ENCODE results near the gene COA1.
"Not testable (repeated sequence)": the region's sequence is repeated elsewhere in the genome, so short reads cannot be mapped to it uniquely, and the experiment has no call there.

The COA1 gene

DNA sequence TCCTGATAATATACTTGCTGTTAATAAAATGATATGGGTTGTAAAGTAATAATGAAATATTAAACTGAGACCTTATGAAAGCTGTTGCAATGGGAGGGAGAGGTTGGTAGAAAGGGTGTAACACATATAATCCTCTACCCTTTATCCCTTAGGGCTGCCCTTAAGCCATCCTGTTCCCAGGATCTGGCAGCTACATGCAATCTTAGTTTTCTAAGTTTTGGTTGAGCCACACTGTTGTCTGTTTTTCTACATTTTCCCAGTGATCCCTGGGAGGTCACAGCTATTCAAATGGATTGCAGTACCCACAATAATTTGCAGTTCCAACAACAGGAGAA, 6.3 kb downstream of the COA1 start:
- H3K4me3 ChIP-seq (replicated peaks; ENCODE audit: low read depth, low read length): no peak overlapping the region
- no peak for DNase-seq (ENCODE audit: low read depth)
- TF ChIP-seq, protein P1, sequence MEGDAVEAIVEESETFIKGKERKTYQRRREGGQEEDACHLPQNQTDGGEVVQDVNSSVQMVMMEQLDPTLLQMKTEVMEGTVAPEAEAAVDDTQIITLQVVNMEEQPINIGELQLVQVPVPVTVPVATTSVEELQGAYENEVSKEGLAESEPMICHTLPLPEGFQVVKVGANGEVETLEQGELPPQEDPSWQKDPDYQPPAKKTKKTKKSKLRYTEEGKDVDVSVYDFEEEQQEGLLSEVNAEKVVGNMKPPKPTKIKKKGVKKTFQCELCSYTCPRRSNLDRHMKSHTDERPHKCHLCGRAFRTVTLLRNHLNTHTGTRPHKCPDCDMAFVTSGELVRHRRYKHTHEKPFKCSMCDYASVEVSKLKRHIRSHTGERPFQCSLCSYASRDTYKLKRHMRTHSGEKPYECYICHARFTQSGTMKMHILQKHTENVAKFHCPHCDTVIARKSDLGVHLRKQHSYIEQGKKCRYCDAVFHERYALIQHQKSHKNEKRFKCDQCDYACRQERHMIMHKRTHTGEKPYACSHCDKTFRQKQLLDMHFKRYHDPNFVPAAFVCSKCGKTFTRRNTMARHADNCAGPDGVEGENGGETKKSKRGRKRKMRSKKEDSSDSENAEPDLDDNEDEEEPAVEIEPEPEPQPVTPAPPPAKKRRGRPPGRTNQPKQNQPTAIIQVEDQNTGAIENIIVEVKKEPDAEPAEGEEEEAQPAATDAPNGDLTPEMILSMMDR (IDR thresholded peaks at IDR 0.05; ENCODE audit: low read length, missing control alignments): no peak

DNA sequence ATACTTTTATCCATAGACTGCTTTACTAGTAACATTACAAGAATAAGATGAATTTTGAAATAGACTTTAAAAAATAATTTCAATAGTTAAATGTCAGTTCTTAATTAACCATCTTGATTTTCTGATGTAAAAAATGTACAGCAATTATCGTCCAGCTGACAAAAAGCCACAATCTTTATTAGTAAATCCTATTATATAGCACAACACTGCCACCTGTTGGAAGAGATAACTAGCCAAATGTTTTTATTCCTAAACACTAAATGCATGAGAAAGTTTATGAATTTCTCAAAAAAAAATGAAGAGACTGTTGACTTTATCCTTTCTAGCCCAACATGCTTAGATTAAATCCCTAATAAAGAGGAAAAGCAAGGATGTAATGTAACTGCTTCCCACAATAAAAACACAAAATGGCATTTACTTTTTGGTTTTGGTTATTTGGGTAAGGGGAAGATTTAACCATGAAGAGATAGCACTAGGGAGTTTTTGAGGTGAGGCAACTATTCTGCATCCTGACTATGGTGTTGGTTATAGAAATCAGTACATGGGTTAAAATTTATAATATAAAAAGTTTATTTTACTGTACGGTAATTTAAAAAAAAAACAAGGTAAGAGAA, 8.0 kb downstream of the COA1 start:
- TF ChIP-seq, protein P1 (IDR thresholded peaks at IDR 0.05; ENCODE audit: low read length, missing control alignments): peak; percentile 59
- peak; percentile 76 for DNase-seq (ENCODE audit: low read depth)
- H3K4me3 ChIP-seq (replicated peaks; ENCODE audit: low read depth, low read length): no peak overlapping the region

GRCh38 chr7:43716598-43716997, 12.7 kb downstream of the COA1 start:
- DNase-seq (ENCODE audit: low read depth): no peak
- no peak overlapping the region for H3K4me3 ChIP-seq (replicated peaks; ENCODE audit: low read depth, low read length)
- TF ChIP-seq, protein P1 (IDR thresholded peaks at IDR 0.05; ENCODE audit: low read length, missing control alignments): no peak

DNA sequence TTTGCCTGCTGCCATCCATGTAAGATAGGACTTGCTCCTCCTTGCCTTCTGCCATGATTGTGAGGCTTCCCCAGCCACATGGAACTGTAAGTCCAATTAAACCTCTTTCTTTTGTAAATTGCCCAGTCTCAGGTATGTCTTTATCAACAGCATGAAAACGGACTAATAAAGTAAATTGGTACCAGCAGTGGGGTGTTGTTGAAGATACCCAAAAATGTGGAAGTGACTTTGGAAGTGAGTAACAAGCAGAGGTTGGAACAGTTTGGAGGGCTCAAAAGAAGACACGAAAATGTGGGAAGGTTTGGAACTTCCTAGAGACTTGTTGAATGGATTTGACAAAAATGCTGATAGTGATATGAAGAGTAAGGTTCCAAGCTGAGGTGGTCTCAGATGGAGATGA, 13.4 kb downstream of the COA1 start:
- not testable (repeated sequence) for DNase-seq (ENCODE audit: low read depth)

GRCh38 chr7:43711503-43711902, 17.8 kb downstream of the COA1 start:
- TF ChIP-seq, protein P1 (IDR thresholded peaks at IDR 0.05; ENCODE audit: low read length, missing control alignments): no peak
- DNase-seq (ENCODE audit: low read depth): no peak
- H3K4me3 ChIP-seq (replicated peaks; ENCODE audit: low read depth, low read length): no peak overlapping the region

More for the DNA sequence above, 13.4 kb downstream of the COA1 start:
- not testable (repeated sequence) for H3K4me3 ChIP-seq (replicated peaks; ENCODE audit: low read depth, low read length)

GRCh38 chr7:43708055-43708454, 21.3 kb downstream of the COA1 start:
- not testable (repeated sequence) for DNase-seq (ENCODE audit: low read depth); H3K4me3 ChIP-seq (replicated peaks; ENCODE audit: low read depth, low read length)

GRCh38 chr7:43703573-43703972, 25.8 kb downstream of the COA1 start:
- no peak for DNase-seq (ENCODE audit: low read depth)
- TF ChIP-seq, protein P1 (IDR thresholded peaks at IDR 0.05; ENCODE audit: low read length, missing control alignments): no peak

GRCh38 chr7:43702974-43703373, 26.3 kb downstream of the COA1 start:
- no peak overlapping the region for H3K4me3 ChIP-seq (replicated peaks; ENCODE audit: low read depth, low read length)
- DNase-seq (ENCODE audit: low read depth): no peak
- TF ChIP-seq, protein P1 (IDR thresholded peaks at IDR 0.05; ENCODE audit: low read length, missing control alignments): no peak

More at GRCh38 chr7:43703573-43703972, 25.8 kb downstream of the COA1 start:
- no peak overlapping the region for H3K4me3 ChIP-seq (replicated peaks; ENCODE audit: low read depth, low read length)

Measured in fibroblast of pulmonary artery (primary cell).